Measurements from ENCODE around the gene MYO5C.

- no peak for TF ChIP-seq CTCF (IDR thresholded peaks at IDR 0.05)
- no peak for TF ChIP-seq POLR2AphosphoS5 (IDR thresholded peaks at IDR 0.05)
- TF ChIP-seq POLR2A (IDR thresholded peaks at IDR 0.05): no peak
- TF ChIP-seq EP300 (IDR thresholded peaks at IDR 0.05): no peak
These were observed 60.7 kb downstream of the MYO5C start for GRCh38 chr15:52234596-52235541.

Measured in upper lobe of left lung (tissue), 4 donors.